Inflammatory macrophage (primary cell): ENCODE measurements around the gene MLXIP.
"Not testable (repeated sequence)": the region's sequence is repeated elsewhere in the genome, so short reads cannot be mapped to it uniquely, and the experiment has no call there.

Experiments used
- DNase-seq, 2 donors: peaks; one replicate each; pipeline ENCODE4 v3.0.0-alpha.2; 2020 to 2022
- total RNA-seq, 18 experiments: gene quantifications; one replicate each; lab custom pipeline; 2026; ENCODE audit warnings: mixed read lengths in 6 of 18, inconsistent platforms in 2 of 18; lab: John Stamatoyannopoulos, UW

Gene MLXIP
- 6.8 to 50.6 (median 16.5) reads per million in 18 experiments for total RNA-seq

GRCh38 chr12:122078141-122079032 is at the start of gene MLXIP:
TSS of gene MLXIP (plus strand) at chr12:122078756. CDS start at chr12:122078854, 98 bp downstream.
- peak; percentile 94 to 96 for DNase-seq

GRCh38 chr12:122028905-122029560 is 49.5 kb upstream of the MLXIP start:
- DNase-seq = no peak

GRCh38 chr12:122029620-122030423 is 48.7 kb upstream of the MLXIP start:
- no peak for DNase-seq

GRCh38 chr12:122030424-122031035 is 48.0 kb upstream of the MLXIP start:
- no peak for DNase-seq

- DNase-seq = peak; percentile 30 to 41
Observed at GRCh38 chr12:122031342-122032216, 47.0 kb upstream of the MLXIP start.

GRCh38 chr12:122032580-122032979 is 46.0 kb upstream of the MLXIP start:
- DNase-seq = no peak

- DNase-seq = no peak
Observed at GRCh38 chr12:122035292-122035691, 43.3 kb upstream of the MLXIP start.

- no peak for DNase-seq
Observed at GRCh38 chr12:122036153-122036552, 42.4 kb upstream of the MLXIP start.

GRCh38 chr12:122040579-122041386 is 37.8 kb upstream of the MLXIP start:
- DNase-seq = no peak

- not testable (repeated sequence) for DNase-seq
Observed at GRCh38 chr12:122041458-122041857, 37.1 kb upstream of the MLXIP start.

GRCh38 chr12:122042910-122043309 is 35.6 kb upstream of the MLXIP start:
- DNase-seq = no peak

GRCh38 chr12:122043476-122043875 is 35.1 kb upstream of the MLXIP start:
- no peak for DNase-seq

- DNase-seq = no peak
Observed at GRCh38 chr12:122045262-122045661, 33.3 kb upstream of the MLXIP start.

- DNase-seq = no peak
Observed at GRCh38 chr12:122046145-122046544, 32.4 kb upstream of the MLXIP start.

- DNase-seq = no peak
Observed at GRCh38 chr12:122048151-122048550, 30.4 kb upstream of the MLXIP start.

GRCh38 chr12:122049827-122050226 is 28.7 kb upstream of the MLXIP start:
- no peak for DNase-seq

GRCh38 chr12:122050706-122051105 is 27.9 kb upstream of the MLXIP start:
- DNase-seq = no peak

- DNase-seq = no peak
Observed at GRCh38 chr12:122051231-122051876, 27.2 kb upstream of the MLXIP start.

- no peak for DNase-seq
Observed at GRCh38 chr12:122052285-122052684, 26.3 kb upstream of the MLXIP start.
